HepG2 (cell line): ENCODE data around the gene HSD17B11. TPM values are rescaled to one million over a fixed set of nuclear protein-coding genes. Genes with fewer than 3 reads are reported as not detected.

Experiments used
- HES4 ChIP-seq: sonication (generic); formaldehyde crosslinking; IDR thresholded peaks from 2 replicates; pipeline ENCODE4 v1.9.0; 2021; ENCODE audit warnings: mild to moderate bottlenecking, missing genetic modification reagents, borderline replicate concordance
- ISL2 ChIP-seq: sonication (generic); formaldehyde crosslinking; IDR thresholded peaks from 2 replicates; pipeline ENCODE4 v1.5.0; 2020; ENCODE audit warnings: missing genetic modification reagents
- MXI1 ChIP-seq: IDR thresholded peaks from 3 replicates; pipeline ENCODE4 v1.6.1; 2012; ENCODE audit warnings: low read depth, low read length, inconsistent platforms, borderline replicate concordance
- NR2F1 ChIP-seq, 2 experiments: fragments of 450-650 bp in 1 of 2; formaldehyde crosslinking in 1 of 2; IDR thresholded peaks; 2 replicates each; pipeline versions ENCODE4 v1.5.0 to v1.6.1; 2016 to 2020; ENCODE audit warnings: mild to moderate bottlenecking in 1 of 2, missing compliant biosample characterization in 1 of 2, missing genetic modification reagents in 1 of 2, moderate library complexity in 1 of 2
- SAFB2 ChIP-seq: sonication (generic); formaldehyde crosslinking; IDR thresholded peaks from 2 replicates; pipeline ENCODE4 v1.5.1; 2020; ENCODE audit warnings: missing genetic modification reagents, low read depth, mild to moderate bottlenecking, borderline replicate concordance
- SRSF9 ChIP-seq: fragments of 200-400 bp; formaldehyde crosslinking; IDR thresholded peaks from 2 replicates; pipeline ENCODE4 v1.6.1; 2018; ENCODE audit warnings: borderline replicate concordance, mild to moderate bottlenecking, low read depth, low read length; ENCODE audit not compliant: insufficient read depth, poor library complexity, severe bottlenecking
- ZNF33A ChIP-seq: sonication (generic); formaldehyde crosslinking; IDR thresholded peaks from 2 replicates; pipeline ENCODE4 v1.5.1; 2020; ENCODE audit warnings: missing genetic modification reagents, mild to moderate bottlenecking, moderate library complexity, borderline replicate concordance
- ZNF614 ChIP-seq: IDR thresholded peaks from 2 replicates; pipeline ENCODE4 v1.6.1; 2018; ENCODE audit warnings: missing biosample characterization, missing genetic modification reagents, inconsistent platforms, borderline replicate concordance
- ZSCAN25 ChIP-seq: sonication (generic); formaldehyde crosslinking; IDR thresholded peaks from 2 replicates; pipeline ENCODE4 v1.8.0; 2022; ENCODE audit warnings: mild to moderate bottlenecking, missing genetic modification reagents
- polyA plus RNA-seq, 8 experiments: library from polyadenylated mRNA; depleted of rRNA in 3 of 8; stranded (reverse) in 7 of 8; unstranded in 1 of 8; fragments of >200 nt; fragmentation: Illumina TruSeq in 4 of 8; extraction: Trizol in 4 of 8; gene quantifications; 2 replicates each; pipeline versions ENCODE4 v1.2.1 to v1.2.3, GENCODE V29; 2011 to 2016; ENCODE audit warnings: low read depth in 4 of 8, missing spikeins in 1 of 8, mixed read lengths in 1 of 8; ENCODE audit not compliant: insufficient read depth in 1 of 8
- total RNA-seq, 5 experiments: library from RNA; depleted of rRNA; stranded (reverse); fragments of >200 nt; fragmentation: Illumina TruSeq; extraction: Trizol; gene quantifications; 2 replicates each; pipeline ENCODE4 v1.2.3, GENCODE V29; 2016; ENCODE audit warnings: low read depth in 1 of 5
- TF ChIP-seq, protein P1 (sequence below): sonication (generic); formaldehyde crosslinking; IDR thresholded peaks from 2 replicates; pipeline ENCODE4 v1.5.0; 2020; ENCODE audit warnings: mild to moderate bottlenecking, missing genetic modification reagents
- TF ChIP-seq, protein P2 (sequence below): sonication (generic); formaldehyde crosslinking; IDR thresholded peaks from 2 replicates; pipeline ENCODE4 v1.5.0; 2020; ENCODE audit warnings: mild to moderate bottlenecking, missing genetic modification reagents
- TF ChIP-seq, protein P3 (sequence below): sonication (generic); formaldehyde crosslinking; IDR thresholded peaks from 2 replicates; pipeline ENCODE4 v1.9.0; 2022; ENCODE audit warnings: missing genetic modification reagents, mild to moderate bottlenecking, borderline replicate concordance
- TF ChIP-seq, protein P4 (sequence below): sonication (generic); formaldehyde crosslinking; IDR thresholded peaks from 2 replicates; pipeline ENCODE4 v1.4.0; 2020; ENCODE audit warnings: mild to moderate bottlenecking, missing genetic modification reagents, borderline replicate concordance

Gene HSD17B11
- total and polyA plus RNA-seq, 2 of the 13 experiments (the other 11 are each of a cell fraction or from before 2014, with no cell fraction given) = 121 to 158 TPM

DNA sequence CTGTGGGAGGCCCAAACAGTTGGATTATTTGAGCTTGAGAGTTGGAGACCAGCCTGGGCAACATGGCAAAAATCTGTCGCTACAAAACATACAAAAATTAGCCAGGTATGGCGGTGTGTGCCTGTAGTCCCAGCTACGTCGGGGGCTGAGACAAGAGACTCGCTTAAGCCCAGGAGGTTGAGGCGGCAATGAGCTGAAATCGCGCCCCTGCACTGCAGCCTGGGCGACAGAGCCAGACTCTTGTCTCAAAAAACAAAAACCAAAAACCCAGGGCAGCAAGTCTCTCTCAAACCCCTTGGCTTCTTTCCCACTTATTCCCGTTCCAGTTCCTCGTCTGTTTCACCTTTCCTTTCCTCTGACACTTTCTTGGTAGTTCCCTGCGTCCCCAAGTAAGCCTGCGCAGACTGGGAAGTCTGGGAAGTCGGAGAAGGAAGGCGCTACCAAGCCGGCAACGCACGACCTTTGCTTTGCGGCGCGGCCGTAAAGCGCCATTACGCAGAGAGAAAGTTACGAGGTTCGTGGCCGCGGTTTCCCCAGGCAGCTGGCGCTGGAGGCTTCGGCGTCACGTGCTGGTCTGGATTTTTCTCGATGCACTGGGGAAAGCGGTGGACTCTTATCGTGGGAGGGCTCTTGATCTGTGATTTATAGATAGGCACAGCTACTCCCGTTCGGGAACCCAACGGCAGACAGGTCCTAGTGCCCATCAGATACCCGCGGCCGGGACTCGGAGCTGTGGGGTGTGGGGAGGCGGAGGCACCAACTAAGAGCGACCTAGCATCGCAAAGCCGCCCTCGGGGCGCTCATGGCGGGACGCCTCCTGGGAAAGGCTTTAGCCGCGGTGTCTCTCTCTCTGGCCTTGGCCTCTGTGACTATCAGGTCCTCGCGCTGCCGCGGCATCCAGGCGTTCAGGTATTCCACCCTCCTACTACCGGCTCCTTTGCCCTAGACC is 31.4 kb upstream of the HSD17B11 start, which contains the start of gene NUDT9 (continued):
- TF ChIP-seq ZSCAN25 (peak; percentile 47), ISL2 (CRISPR knock-in tag) (peak; percentile 85; the same call in 1 of the 2 replicates), SAFB2 (CRISPR knock-in tag) (peak; percentile 45; the same call in 1 of the 2 replicates), ZNF614 (0 out of 2 replicates have a peak, but pooled peaks have one; percentile 36), MXI1 (peak; percentile 37; the same call in 1 of the 3 replicates), ZNF33A (0 out of 2 replicates have a peak, but pooled peaks have one; percentile 40), NR2F1 (CRISPR knock-in tag; IDR thresholded peaks at IDR 0.05) (peak in 1 of 2 experiments; percentile 44; a peak in 1 of 4 replicates), SRSF9 (no peak), HES4 (peak; percentile 69; the same call in 1 of the 2 replicates)
- TF ChIP-seq, protein P1, sequence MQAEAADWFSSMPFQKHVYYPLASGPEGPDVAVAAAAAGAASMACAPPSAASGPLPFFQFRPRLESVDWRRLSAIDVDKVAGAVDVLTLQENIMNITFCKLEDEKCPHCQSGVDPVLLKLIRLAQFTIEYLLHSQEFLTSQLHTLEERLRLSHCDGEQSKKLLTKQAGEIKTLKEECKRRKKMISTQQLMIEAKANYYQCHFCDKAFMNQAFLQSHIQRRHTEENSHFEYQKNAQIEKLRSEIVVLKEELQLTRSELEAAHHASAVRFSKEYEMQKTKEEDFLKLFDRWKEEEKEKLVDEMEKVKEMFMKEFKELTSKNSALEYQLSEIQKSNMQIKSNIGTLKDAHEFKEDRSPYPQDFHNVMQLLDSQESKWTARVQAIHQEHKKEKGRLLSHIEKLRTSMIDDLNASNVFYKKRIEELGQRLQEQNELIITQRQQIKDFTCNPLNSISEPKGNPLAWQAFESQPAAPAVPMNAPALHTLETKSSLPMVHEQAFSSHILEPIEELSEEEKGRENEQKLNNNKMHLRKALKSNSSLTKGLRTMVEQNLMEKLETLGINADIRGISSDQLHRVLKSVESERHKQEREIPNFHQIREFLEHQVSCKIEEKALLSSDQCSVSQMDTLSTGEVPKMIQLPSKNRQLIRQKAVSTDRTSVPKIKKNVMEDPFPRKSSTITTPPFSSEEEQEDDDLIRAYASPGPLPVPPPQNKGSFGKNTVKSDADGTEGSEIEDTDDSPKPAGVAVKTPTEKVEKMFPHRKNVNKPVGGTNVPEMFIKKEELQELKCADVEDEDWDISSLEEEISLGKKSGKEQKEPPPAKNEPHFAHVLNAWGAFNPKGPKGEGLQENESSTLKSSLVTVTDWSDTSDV (CRISPR knock-in tag) = no peak
- TF ChIP-seq, protein P2, sequence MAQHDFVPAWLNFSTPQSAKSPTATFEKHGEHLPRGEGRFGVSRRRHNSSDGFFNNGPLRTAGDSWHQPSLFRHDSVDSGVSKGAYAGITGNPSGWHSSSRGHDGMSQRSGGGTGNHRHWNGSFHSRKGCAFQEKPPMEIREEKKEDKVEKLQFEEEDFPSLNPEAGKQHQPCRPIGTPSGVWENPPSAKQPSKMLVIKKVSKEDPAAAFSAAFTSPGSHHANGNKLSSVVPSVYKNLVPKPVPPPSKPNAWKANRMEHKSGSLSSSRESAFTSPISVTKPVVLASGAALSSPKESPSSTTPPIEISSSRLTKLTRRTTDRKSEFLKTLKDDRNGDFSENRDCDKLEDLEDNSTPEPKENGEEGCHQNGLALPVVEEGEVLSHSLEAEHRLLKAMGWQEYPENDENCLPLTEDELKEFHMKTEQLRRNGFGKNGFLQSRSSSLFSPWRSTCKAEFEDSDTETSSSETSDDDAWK (CRISPR knock-in tag) = no peak
- TF ChIP-seq, protein P3, sequence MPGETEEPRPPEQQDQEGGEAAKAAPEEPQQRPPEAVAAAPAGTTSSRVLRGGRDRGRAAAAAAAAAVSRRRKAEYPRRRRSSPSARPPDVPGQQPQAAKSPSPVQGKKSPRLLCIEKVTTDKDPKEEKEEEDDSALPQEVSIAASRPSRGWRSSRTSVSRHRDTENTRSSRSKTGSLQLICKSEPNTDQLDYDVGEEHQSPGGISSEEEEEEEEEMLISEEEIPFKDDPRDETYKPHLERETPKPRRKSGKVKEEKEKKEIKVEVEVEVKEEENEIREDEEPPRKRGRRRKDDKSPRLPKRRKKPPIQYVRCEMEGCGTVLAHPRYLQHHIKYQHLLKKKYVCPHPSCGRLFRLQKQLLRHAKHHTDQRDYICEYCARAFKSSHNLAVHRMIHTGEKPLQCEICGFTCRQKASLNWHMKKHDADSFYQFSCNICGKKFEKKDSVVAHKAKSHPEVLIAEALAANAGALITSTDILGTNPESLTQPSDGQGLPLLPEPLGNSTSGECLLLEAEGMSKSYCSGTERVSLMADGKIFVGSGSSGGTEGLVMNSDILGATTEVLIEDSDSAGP (CRISPR knock-in tag) = peak; percentile 77; the same call in 1 of the 2 replicates
- TF ChIP-seq, protein P4, sequence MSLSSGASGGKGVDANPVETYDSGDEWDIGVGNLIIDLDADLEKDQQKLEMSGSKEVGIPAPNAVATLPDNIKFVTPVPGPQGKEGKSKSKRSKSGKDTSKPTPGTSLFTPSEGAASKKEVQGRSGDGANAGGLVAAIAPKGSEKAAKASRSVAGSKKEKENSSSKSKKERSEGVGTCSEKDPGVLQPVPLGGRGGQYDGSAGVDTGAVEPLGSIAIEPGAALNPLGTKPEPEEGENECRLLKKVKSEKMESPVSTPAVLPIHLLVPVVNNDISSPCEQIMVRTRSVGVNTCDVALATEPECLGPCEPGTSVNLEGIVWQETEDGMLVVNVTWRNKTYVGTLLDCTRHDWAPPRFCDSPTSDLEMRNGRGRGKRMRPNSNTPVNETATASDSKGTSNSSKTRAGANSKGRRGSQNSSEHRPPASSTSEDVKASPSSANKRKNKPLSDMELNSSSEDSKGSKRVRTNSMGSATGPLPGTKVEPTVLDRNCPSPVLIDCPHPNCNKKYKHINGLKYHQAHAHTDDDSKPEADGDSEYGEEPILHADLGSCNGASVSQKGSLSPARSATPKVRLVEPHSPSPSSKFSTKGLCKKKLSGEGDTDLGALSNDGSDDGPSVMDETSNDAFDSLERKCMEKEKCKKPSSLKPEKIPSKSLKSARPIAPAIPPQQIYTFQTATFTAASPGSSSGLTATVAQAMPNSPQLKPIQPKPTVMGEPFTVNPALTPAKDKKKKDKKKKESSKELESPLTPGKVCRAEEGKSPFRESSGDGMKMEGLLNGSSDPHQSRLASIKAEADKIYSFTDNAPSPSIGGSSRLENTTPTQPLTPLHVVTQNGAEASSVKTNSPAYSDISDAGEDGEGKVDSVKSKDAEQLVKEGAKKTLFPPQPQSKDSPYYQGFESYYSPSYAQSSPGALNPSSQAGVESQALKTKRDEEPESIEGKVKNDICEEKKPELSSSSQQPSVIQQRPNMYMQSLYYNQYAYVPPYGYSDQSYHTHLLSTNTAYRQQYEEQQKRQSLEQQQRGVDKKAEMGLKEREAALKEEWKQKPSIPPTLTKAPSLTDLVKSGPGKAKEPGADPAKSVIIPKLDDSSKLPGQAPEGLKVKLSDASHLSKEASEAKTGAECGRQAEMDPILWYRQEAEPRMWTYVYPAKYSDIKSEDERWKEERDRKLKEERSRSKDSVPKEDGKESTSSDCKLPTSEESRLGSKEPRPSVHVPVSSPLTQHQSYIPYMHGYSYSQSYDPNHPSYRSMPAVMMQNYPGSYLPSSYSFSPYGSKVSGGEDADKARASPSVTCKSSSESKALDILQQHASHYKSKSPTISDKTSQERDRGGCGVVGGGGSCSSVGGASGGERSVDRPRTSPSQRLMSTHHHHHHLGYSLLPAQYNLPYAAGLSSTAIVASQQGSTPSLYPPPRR = peak; percentile 71; the same call in 1 of the 2 replicates
